ENCODE results near the gene TXNIP. TPM values are rescaled to one million over a fixed set of nuclear protein-coding genes. Genes with fewer than 3 reads are reported as not detected.

TXNIP gene
- total RNA-seq, 1 donor from 2014 or later = 38.8 TPM

GRCh38 chr1:145987926-145988325 is 8.5 kb downstream of the TXNIP start:
- no peak for TF ChIP-seq CTCF (IDR thresholded peaks at IDR 0.05; ENCODE audit: unreplicated experiment)
- no peak overlapping the region for H3K4me3 Mint-ChIP-seq (ENCODE audit: low read depth)
- peaks cover 12% of the 10 kb centered on the region for H3K4me1 Mint-ChIP-seq (ENCODE audit: low read depth)
- peaks cover 6% of the 10 kb centered on the region for H3K36me3 Mint-ChIP-seq (ENCODE audit: insufficient read depth)
- H3K27me3 Mint-ChIP-seq = no peaks in the 10 kb centered on the region
- no peaks in the 10 kb centered on the region for H3K9me3 Mint-ChIP-seq (ENCODE audit: low read depth)
- no peak overlapping the region for H3K27ac Mint-ChIP-seq
- no peak for DNase-seq (ENCODE audit: low spot score, unreplicated experiment)

- H3K9me3 Mint-ChIP-seq (ENCODE audit: low read depth) = no peaks in the 10 kb centered on the region
Observed at GRCh38 chr1:145986551-145986950, 9.8 kb downstream of the TXNIP start.

GRCh38 chr1:145985502-145986439 is 10.6 kb downstream of the TXNIP start:
- no peak for DNase-seq (ENCODE audit: low spot score, unreplicated experiment)
- H3K27ac Mint-ChIP-seq = no peak overlapping the region
- no peaks in the 10 kb centered on the region for H3K36me3 Mint-ChIP-seq (ENCODE audit: insufficient read depth)
- no peaks in the 10 kb centered on the region for H3K9me3 Mint-ChIP-seq (ENCODE audit: low read depth)
- no peak overlapping the region for H3K4me3 Mint-ChIP-seq (ENCODE audit: low read depth)
- no peaks in the 10 kb centered on the region for H3K27me3 Mint-ChIP-seq
- H3K4me1 Mint-ChIP-seq (ENCODE audit: low read depth) = peaks cover 12% of the 10 kb centered on the region
- no peak for TF ChIP-seq CTCF (IDR thresholded peaks at IDR 0.05; ENCODE audit: unreplicated experiment)

More at GRCh38 chr1:145986551-145986950, 9.8 kb downstream of the TXNIP start:
- Mint-ChIP-seq H3K27ac (no peak overlapping the region), H3K4me1 (ENCODE audit: low read depth) (peaks cover 12% of the 10 kb centered on the region), H3K4me3 (ENCODE audit: low read depth) (no peak overlapping the region), H3K27me3 (no peaks in the 10 kb centered on the region), H3K36me3 (ENCODE audit: insufficient read depth) (no peaks in the 10 kb centered on the region)
- no peak for DNase-seq (ENCODE audit: low spot score, unreplicated experiment)
- TF ChIP-seq CTCF (IDR thresholded peaks at IDR 0.05; ENCODE audit: unreplicated experiment) = no peak

GRCh38 chr1:145985129-145985501 is 11.3 kb downstream of the TXNIP start:
- Mint-ChIP-seq H3K27me3 (no peaks in the 10 kb centered on the region), H3K4me3 (ENCODE audit: low read depth) (no peak overlapping the region), H3K9me3 (ENCODE audit: low read depth) (no peaks in the 10 kb centered on the region), H3K4me1 (ENCODE audit: low read depth) (peaks cover 9% of the 10 kb centered on the region), H3K27ac (no peak overlapping the region), H3K36me3 (ENCODE audit: insufficient read depth) (no peaks in the 10 kb centered on the region)
- no peak for TF ChIP-seq CTCF (IDR thresholded peaks at IDR 0.05; ENCODE audit: unreplicated experiment)
- no peak for DNase-seq (ENCODE audit: low spot score, unreplicated experiment)

- Mint-ChIP-seq H3K4me1 (ENCODE audit: low read depth) (peaks cover 9% of the 10 kb centered on the region), H3K4me3 (ENCODE audit: low read depth) (no peak overlapping the region), H3K9me3 (ENCODE audit: low read depth) (no peaks in the 10 kb centered on the region), H3K36me3 (ENCODE audit: insufficient read depth) (no peaks in the 10 kb centered on the region), H3K27me3 (no peaks in the 10 kb centered on the region), H3K27ac (no peak overlapping the region)
- no peak for TF ChIP-seq CTCF (IDR thresholded peaks at IDR 0.05; ENCODE audit: unreplicated experiment)
- DNase-seq (ENCODE audit: low spot score, unreplicated experiment) = no peak
Observed at GRCh38 chr1:145983960-145984830, 12.2 kb downstream of the TXNIP start.
